HG02938 (cell line): Measurements from ENCODE around the gene PLCH2.

Experiments used
- ATAC-seq: cut with Tn5 transposase; IDR thresholded peaks from one replicate; pipeline ENCODE4 v1.9.1; 2021; ENCODE audit warnings: mild to moderate bottlenecking, moderate library complexity; ENCODE audit not compliant: unreplicated experiment

PLCH2 gene

DNA sequence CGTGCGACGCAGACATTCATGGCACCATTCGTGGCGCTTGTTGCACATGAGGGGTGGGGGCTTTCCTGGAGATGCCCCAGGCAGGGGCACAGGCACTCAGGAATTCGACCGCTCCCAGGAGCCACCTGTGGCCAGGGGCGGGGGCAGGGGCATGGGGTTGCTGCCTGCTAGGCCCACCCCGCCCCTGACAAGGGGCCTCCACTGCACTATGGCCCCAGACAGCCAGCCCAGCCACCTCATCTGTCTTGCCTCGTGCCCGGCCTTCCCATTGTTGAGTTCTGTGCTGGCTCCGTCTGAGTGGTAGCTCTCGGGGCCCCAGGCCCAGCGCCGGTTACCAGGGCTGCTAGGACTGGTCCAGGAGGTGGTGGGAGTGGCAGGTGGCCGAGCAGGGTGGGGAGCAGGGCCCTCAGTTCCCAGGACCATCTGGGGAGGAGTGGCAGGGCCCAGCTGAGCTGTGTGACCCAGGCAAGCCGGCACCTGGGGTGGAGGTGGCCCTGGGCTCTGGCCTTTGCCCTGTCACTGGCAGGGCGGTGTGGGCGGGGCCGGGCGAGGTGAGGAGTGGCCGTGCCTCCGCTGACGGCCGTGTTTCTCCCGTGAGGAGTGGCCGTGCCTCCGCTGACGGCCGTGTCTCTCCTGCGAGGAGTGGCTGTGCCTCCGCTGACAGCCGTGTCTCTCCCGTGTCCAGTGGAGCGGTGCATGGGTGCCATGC is 1.9 kb downstream of the PLCH2 start:
- no peak for ATAC-seq

DNA sequence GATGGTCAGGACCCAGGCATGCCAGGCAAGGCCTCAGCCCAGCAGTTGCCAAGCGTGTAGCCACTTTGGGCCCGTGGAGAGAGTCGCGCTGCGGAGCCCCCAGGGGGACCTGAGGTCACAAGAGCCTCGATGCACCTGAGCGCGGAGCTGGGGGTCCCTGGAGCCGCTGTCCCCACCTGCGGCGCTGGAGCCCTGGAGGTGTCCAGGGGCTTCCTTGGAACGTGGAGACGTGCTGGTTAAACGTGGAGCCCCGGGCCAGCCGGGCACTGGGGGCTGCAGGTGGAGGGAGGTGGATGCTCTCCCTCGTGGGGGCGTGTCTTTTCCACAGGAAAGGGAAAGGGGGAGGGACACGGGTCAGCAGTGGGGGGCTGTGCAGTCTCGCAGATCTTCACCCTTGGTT is 3.1 kb downstream of the PLCH2 start:
- ATAC-seq = no peak

DNA sequence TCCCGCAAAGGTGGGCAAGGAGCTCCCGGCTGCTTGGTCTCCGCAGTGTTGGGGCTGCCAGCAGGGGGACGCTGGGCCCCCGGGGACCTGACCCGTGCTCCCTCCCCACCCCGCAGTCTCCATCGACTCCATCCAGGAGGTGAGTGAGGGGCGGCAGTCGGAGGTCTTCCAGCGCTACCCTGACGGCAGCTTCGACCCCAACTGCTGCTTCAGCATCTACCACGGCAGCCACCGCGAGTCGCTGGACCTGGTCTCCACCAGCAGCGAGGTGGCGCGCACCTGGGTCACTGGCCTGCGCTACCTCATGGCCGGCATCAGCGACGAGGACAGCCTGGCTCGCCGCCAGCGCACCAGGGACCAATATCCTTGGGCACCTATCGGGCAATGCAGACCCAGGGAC is 3.5 kb downstream of the PLCH2 start:
- ATAC-seq = no peak

DNA sequence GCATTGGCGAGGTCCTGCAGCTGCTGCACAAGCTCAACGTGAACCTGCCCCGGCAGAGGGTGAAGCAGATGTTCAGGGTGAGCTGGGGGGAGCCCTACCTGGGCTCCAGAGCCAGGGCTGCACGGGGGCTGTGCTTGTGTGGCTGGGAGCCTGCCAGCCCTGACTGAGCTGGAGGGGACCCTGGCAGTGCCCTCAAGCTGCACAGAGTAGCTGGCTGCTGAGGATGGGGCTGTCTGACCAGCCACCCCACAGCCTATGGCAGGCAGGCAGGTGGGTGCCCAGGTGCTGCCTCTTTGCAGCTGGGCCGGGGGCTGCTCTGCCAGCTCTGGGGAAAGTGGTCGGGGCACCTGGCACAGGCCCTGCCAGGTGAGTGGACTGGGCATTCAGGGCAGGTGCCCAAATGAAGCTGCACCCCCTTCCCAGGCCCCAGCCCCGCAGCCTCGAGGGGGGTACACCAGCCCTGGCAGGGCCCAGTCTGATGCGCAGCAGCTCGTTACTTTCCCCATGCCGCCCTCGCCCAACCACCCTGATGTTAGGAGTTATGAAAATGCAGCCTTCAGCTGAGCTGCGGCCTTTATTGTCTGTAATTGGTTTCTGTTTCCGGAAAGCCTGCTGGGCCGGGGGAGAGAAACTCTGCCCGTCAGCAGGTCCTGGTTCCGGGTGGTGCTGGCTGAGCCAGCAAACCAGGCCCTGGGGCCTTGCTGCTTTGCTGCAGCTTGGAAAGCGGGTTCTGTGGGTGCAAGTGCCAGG is 4.3 kb downstream of the PLCH2 start:
- no peak for ATAC-seq

DNA sequence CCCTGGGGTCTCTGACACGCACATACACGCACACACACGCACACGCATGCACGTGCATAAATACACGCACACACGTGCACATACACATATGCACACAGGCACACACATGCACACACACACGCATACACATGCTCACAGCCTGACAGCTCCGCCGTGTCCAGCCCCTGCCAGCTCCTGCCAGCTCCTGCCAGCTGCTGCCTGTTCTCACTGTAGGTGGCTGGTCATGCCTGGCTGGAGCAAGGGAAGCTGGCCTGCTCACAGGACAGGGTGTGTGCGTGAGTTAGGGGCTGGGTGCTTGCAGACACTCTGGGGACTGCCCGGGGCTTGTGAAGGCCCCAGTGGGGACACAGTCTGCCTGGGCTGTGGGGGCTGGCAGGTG is 4.9 kb downstream of the PLCH2 start:
- ATAC-seq = no peak

DNA sequence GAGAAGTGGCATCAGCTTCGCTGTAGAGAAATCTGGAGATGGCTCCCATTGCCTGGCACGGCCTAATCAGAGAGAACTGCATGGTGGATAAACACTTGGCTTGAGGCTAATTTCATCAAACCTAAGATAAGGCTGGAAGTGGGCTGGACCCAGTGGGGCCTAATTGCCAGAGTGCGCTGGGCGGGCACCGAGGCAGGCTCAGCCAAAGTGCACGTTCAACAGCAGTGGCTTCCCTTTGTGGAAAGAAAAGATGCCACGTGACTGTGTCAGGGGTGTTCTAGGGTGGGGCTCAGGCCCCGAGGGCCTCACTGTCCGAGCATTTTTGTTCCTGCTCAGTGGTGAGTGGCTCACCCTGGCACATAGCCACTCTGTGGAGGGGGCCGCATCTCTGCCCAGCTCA is 5.8 kb downstream of the PLCH2 start:
- ATAC-seq = no peak

DNA sequence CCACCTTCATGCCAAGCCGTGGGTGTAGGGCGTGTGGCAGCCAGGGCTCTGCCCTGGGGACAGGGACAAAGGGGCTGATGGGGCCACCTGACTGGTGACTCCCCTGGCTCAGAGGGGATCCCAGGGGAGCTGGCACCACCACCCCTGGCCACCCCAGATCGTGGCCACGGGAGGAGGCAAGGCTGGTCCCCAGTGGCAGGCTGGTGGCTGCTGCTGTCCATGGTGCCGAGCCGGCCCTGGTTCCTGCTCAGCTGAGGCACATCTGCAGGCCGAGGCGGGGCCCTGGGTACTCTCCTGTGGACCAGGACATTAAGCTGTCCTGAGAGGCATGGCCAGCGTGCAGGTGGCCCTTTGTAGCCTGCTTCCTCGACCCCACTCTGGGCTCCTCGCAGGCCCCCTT is 6.5 kb downstream of the PLCH2 start:
- ATAC-seq = no peak

DNA sequence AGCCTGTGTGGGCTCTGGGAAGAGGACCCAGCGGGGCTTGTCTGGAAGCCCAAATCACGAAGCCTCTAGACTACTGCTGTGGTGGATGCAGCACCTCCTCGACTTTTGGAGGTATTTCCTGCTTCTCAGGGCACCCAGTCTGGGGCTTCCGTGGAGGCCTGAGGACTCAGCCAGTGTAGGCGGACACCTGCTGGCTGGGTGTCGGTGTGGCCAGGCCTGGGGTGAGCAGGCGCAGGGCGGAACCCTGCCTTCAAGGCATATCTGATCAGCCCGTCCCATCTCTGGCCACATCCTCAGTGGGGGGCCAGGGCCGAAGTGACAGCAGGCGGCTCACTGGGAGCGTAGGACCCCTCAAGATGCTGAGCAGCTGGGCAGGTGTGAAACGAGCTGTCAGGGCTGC is 6.9 kb downstream of the PLCH2 start:
- no peak for ATAC-seq

DNA sequence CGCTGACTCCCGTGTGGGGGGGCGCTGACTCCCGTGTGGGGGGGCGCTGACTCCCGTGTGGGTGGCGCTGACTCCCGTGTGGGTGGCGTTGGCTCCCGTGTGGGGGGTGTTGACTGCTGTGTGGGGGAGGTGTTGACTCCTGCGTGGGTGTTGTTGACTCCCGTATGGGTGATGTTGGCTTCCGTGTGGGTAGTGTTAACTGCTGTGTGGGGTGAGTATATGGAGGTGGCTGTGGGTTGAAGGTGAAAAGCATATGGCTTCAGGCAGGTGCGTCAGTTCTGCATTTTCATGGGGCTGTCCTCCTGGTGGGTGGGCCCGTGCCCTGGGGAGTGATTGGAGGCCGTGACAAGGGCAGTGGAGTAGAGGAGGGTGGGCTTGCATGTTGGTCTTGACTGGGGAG is 7.9 kb downstream of the PLCH2 start:
- ATAC-seq = no peak

DNA sequence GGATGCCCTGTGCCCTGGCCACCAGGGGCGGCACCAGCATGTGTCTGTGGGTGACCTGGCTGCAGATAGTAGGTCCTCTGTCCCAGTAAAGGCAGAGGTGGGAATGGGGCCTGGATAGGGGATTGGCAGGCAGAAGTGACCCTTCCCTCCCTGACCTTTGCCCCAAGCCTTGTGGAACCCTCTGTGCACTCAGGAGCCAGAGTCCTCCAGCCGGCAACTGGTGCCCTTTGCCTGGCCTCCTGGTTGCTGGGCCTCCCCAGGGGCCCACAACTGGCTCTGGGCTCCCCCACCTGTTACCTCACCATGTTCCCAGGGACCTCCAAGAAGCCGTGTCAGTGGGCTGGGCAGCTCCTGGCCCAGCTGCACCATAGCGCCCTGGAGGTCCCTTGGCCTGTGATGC is 10.0 kb downstream of the PLCH2 start:
- no peak for ATAC-seq

DNA sequence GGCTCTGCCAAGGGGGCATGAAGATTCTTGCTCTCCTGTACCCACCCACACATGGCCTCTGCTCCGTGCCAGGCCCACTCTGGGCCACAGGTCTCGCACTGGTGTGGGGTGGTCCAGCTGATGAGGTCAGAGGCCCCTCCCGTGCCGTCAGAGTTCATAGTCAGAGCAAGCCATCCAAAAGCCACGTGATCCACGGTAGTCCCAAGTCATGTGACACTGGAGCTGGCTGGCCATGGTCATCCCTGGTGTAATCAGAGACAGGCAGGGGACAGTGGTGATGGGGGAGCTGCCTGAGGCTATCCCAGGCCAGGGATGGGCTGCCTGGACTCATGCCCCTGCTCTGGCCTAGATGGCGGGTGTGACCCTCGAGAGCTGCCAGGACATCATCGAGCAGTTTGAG is 10.5 kb downstream of the PLCH2 start:
- no peak for ATAC-seq

DNA sequence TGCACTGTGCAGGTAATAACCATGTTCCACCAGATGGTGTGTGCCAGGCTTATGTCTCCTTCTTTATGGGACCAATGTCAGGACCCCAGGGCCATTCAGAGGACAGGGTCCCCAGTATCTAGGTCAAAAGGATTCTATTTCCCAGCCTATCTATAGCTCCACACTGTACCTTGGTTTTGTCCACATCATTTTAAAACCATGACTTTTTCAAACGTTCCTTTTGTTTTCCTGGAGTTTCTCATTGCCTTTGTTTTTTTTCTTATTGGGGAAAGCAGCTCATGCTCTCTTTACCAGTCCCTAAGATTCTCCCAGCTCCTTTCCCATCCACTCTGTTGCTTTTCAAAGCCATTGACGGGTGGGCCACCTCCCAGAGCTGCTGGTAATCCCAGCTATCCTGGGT is 12.6 kb downstream of the PLCH2 start:
- ATAC-seq = no peak

DNA sequence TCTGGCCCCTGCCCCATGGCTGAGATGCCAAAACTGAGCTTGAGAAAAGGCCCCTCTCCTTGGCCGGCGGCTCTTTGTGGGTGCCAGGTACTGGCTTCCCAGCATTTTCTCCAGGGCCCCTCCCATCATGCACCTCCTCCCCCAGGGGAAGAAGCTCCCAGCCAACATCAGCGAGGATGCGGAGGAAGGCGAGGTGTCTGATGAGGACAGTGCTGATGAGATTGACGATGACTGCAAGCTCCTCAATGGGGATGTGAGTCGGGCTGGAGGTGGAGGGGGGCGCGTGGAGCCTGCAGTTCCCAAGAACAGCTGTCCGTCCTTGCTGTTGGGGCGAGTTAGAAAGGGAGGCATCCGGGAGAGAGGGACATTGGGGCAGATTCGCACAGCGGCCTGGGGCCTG is 13.5 kb downstream of the PLCH2 start:
- ATAC-seq = no peak

DNA sequence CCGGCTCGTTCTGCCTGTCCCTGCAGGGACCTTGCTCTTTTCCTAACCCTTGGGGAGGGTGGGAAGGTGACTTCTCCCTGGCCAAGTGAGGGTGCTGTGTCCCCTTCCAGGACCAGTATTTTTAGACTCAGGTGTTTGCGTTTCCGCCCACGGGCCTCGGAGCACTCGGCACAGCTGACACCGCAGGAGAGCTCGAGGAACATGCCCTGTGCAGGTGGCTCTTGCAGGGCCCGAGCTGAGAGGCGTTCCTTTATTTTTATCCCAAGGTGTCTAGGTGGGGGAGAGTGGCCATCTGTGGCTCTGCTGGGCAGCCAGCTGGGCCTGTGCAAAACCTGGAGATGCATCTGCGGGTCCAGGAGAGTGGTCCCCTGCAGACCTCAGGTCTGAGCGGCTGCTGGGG is 16.0 kb downstream of the PLCH2 start:
- no peak for ATAC-seq

DNA sequence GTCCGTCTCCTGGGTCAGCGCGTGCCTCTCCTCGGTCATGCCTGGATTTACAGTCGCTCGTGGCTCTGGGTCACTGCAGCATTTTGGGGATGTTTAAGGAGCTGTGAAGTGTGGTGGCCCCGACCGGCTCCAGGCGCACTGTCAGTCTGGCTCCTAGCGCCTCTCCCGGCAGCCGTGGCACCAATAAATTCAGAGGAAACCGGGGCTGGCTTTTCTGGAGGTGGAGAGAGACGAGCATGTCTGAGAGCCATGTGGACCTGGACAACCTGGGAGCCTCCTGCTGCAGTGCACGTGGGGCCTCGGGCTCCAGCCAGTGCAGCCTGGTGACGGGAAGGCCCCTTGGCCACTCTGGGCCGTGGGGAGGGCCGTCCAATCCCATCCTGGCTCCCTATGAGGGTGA is 17.1 kb downstream of the PLCH2 start:
- ATAC-seq = no peak

DNA sequence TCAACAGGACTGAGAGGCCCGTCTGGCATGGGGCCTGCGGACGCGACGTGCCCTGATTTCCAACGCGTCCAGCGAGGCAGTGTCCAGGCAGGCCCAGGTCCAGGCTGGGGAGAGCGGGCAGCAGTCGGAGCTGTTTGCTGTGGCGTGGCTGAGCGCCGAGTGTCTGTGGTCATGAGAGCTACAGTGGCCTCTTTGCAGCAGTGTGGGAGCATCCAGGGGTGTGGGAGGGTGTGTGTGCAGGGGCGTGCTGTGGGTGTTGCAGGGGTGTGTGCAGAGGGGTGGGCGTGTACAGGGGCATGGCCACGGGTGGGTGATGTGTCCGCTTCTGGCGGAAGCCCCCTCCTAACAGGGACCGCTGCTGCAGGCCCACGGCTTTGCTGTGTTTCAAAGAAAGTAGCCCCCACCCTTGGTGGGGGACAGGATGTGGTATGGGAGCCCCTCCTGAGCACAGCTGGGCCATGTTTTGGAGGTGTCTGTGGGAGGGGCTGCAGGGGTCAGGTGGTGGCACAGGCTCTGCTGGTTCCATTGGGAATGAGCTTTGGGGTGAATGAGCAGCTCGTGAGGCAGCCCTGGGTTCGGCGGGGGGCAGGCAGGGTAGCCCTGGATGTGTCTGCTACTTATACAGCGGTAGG is 17.7 kb downstream of the PLCH2 start:
- ATAC-seq = no peak

DNA sequence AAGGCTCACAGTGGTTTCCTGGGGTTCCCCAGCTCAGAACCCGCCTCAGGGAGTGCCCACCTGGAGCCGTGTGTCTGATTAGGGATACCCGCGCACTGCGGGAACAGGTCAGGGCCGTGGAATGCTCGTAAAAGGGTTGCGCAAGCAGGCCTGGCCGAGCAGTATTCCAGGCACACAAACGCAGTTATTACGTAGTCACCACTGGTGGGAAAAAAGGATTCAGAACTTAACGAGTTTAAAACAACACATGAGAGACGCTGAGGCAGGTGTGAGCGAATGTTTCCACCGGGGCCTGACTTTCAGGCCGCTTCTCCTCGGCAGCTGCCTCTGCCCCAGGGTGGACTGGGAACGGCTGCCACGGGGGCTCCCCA is 18.2 kb downstream of the PLCH2 start:
- ATAC-seq = no peak

DNA sequence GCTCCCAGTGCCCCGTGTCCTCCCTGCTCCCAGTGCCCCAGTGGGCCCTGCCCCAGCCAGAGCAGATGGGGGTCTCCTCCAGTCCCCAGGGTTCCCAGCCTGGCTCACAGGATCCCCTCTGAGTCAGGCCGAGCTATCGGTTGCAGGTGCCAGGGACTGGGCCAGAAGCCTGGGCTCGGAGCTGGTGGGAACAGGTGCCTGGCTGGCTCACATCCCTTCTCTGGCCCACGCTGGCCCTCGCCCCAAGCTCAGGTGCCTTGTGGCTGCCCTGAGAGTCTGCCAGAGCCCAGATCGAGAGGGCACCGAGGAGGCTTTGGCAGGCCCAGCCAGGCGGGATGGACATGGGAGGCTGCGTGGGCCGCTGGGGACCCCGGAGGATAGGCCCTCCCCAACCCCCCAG is 18.9 kb downstream of the PLCH2 start:
- ATAC-seq = no peak

DNA sequence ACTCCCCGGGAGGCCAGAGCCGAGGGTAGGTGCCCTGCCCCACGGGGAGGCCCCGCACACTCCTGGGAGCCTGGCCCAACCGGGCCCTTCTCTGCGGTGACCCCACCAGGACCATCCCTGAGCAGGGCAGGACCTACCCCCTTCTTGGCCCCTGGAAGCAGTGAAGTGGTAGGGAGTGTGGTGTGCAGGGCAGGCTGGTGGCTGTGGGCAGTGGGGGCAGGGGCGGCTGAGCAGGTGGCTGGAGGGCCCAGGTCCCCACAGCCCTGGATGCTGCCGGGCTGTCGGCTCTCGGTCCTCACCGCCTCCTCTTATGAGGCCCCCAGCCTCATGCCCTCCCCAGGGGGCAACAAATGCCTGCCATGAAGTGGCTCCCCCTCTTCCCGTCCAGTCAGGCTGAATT is 19.5 kb downstream of the PLCH2 start:
- ATAC-seq = no peak

DNA sequence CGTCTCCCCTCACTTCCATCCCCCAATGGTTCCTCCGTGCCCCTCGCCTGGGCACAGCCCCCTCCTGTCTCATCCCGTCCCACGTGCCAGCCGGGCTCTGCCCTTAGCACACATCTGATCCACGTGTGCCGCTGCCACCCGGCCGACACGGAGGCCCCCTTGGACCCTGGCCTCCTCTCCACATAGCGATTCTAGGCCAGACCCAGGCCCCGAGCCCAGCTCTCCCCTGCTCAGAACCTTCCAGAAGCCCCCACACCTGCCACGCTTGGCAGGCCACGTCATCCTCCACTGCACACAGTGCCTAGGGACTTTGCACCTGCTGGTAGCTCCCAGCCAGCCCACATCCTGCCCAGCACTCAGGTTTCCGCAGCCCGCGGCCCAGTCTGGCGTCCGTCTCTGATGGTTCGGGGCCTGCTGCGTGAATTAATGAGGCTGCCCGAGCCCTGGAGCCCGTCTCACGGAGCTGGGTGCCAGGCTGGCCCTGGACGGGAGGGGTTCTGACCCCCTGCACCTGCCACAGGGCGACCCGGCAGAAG is 20.1 kb downstream of the PLCH2 start:
- ATAC-seq = no peak

DNA sequence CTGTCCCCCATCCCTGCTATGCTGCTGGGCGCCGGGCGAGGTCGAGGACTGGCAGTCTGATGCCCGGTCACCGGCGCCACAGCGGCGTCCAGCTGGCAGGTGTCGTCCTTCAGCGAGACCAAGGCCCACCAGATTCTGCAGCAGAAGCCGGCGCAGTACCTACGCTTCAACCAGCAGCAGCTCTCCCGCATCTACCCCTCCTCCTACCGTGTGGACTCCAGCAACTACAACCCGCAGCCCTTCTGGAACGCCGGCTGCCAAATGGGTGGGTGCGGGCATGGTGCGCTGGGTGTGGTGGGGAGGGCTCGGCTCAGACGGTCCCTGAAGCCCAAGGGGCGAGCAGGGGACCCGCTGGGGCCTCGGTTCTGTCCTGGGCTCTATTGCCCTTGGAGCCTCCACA is 20.7 kb downstream of the PLCH2 start:
- ATAC-seq = no peak

DNA sequence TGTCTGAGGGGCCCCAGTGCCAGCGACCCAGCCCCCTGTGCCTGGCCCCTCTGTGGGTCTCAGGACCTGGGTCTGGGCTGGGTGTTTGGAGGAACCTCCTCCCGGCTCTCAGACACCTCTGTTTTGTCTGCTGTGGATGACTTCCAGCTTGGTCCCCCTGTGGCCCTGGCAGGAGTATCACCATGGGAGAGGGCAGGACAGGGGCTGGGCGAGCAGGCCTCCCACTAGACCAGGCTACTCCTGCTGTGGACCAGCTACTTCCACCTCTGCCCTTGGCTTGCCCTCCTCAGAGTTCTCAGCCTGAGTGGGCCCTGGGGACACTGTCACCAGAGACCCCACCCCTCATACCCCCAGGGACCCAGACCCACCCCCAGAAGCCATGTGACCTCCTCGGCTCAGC is 21.8 kb downstream of the PLCH2 start:
- no peak for ATAC-seq
